ENCODE data around the gene PPFIA3. TPM values are rescaled to one million over a fixed set of nuclear protein-coding genes. Genes with fewer than 3 reads are reported as not detected.
"Not testable (repeated sequence)": the region's sequence is repeated elsewhere in the genome, so short reads cannot be mapped to it uniquely, and the experiment has no call there.

PPFIA3 gene
- total and polyA plus RNA-seq, 3 donors from 2014 or later = 8.8 to 13.1 (median 9.2) TPM

GRCh38 chr19:49140951-49141350, 21.6 kb downstream of the PPFIA3 start:
- WGBS, 2 donors = 84 to 86% methylated on average over 7 of the region's 7 CpGs
- no peak overlapping the region for H3K27ac ChIP-seq
- intact Hi-C loops (cut with DNase I; ENCODE audit: low total_unique reads) = loop anchor here (10.0 kb wide), 1 partner anchor 46 kb away; no protein-coding TSS in a partner anchor

GRCh38 chr19:49141352-49141751, 22.0 kb downstream of the PPFIA3 start:
- TF ChIP-seq CTCF (IDR thresholded peaks at IDR 0.05) = no peak
- peaks cover 9% of the 10 kb centered on the region for H3K4me1 ChIP-seq
- no peaks in the 10 kb centered on the region for H3K27me3 ChIP-seq
- no peaks in the 10 kb centered on the region for H3K9me3 ChIP-seq
- H3K36me3 ChIP-seq (ENCODE audit: low read depth, missing control alignments) = no peaks in the 10 kb centered on the region
- H3K4me3 ChIP-seq = no peak overlapping the region
- intact Hi-C loops (cut with DNase I; ENCODE audit: low total_unique reads) = loop anchor here (10.0 kb wide), 1 partner anchor 47 kb away; no protein-coding TSS in a partner anchor
- 71 to 83% methylated on average over 6 of the region's 6 CpGs for WGBS, 2 donors
- DNase-seq = no peak
- H3K27ac ChIP-seq = no peak overlapping the region

More at GRCh38 chr19:49140951-49141350, 21.6 kb downstream of the PPFIA3 start:
- no peaks in the 10 kb centered on the region for H3K36me3 ChIP-seq (ENCODE audit: low read depth, missing control alignments)
- no peak overlapping the region for H3K4me3 ChIP-seq
- DNase-seq = no peak
- peaks cover 6% of the 10 kb centered on the region for H3K4me1 ChIP-seq
- no peaks in the 10 kb centered on the region for H3K9me3 ChIP-seq
- no peak for TF ChIP-seq POLR2A (IDR thresholded peaks at IDR 0.05)
- TF ChIP-seq CTCF (IDR thresholded peaks at IDR 0.05) = no peak
- H3K27me3 ChIP-seq = no peaks in the 10 kb centered on the region

- no peak overlapping the region for H3K27ac ChIP-seq
- no peaks in the 10 kb centered on the region for H3K27me3 ChIP-seq
- peaks cover 9% of the 10 kb centered on the region for H3K4me1 ChIP-seq
- no peaks in the 10 kb centered on the region for H3K36me3 ChIP-seq (ENCODE audit: low read depth, missing control alignments)
- TF ChIP-seq CTCF (IDR thresholded peaks at IDR 0.05) = no peak
- TF ChIP-seq POLR2A (IDR thresholded peaks at IDR 0.05) = no peak
- H3K4me3 ChIP-seq = peak overlapping the region; percentile 31 to 41
- peak; percentile 94 for DNase-seq
- intact Hi-C loops (cut with DNase I; ENCODE audit: low total_unique reads) = loop anchor here (10.0 kb wide), 1 partner anchor 48 kb away; no protein-coding TSS in a partner anchor
- no peaks in the 10 kb centered on the region for H3K9me3 ChIP-seq
- WGBS, 2 donors = 2% methylated on average over 21 of the region's 21 CpGs
Observed at GRCh38 chr19:49142866-49143335, 23.6 kb downstream of the PPFIA3 start.

- H3K4me3 ChIP-seq = peak overlapping the region; percentile 3 to 18
- H3K27ac ChIP-seq = no peak overlapping the region
Observed at GRCh38 chr19:49145573-49146407, 26.4 kb downstream of the PPFIA3 start.

GRCh38 chr19:49146408-49146770, 27.0 kb downstream of the PPFIA3 start:
- not testable (repeated sequence) for H3K9me3 ChIP-seq; H3K4me3 ChIP-seq; H3K36me3 ChIP-seq (ENCODE audit: low read depth, missing control alignments); DNase-seq; H3K27me3 ChIP-seq; H3K27ac ChIP-seq
- peaks cover 17% of the 10 kb centered on the region for H3K4me1 ChIP-seq
- WGBS, 2 donors = 36 to 51% methylated on average over 5 to 7 of the region's 7 CpGs
- intact Hi-C loops (cut with DNase I; ENCODE audit: low total_unique reads) = loop anchor here (10.0 kb wide), 1 partner anchor 52 kb away; no protein-coding TSS in a partner anchor

More at GRCh38 chr19:49145573-49146407, 26.4 kb downstream of the PPFIA3 start:
- Histone ChIP-seq H3K27me3 (no peaks in the 10 kb centered on the region), H3K4me1 (peaks cover 17% of the 10 kb centered on the region), H3K9me3 (no peaks in the 10 kb centered on the region), H3K36me3 (ENCODE audit: low read depth, missing control alignments) (no peaks in the 10 kb centered on the region)
- TF ChIP-seq CTCF (IDR thresholded peaks at IDR 0.05) (peak; percentile 42 to 85 (median 77)), POLR2A (IDR thresholded peaks at IDR 0.05) (no peak)
- intact Hi-C loops (cut with DNase I; ENCODE audit: low total_unique reads) = loop anchor here (10.0 kb wide), 1 partner anchor 51 kb away; no protein-coding TSS in a partner anchor
- peak; percentile 86 for DNase-seq
- WGBS, 2 donors = 7 to 12% methylated on average over 14 to 30 of the region's 30 CpGs

Data from testis (tissue), 3 donors.